OCI-LY3 (cell line): ENCODE results near the gene ARFRP1.

Experiments
- CTCF ChIP-seq: fragments of 200-600, 300-600 bp; sonication (generic); IDR thresholded peaks from 2 replicates; pipeline ENCODE4 v1.5.1; 2014; ENCODE audit warnings: antibody characterized with exemption, low read length, low read depth
- EZH2phosphoT487 ChIP-seq: fragments of 200-600 bp; shearing (Covaris generic); IDR thresholded peaks from 2 replicates; pipeline ENCODE4 v1.6.1; 2018; ENCODE audit warnings: antibody characterized with exemption, mixed run types, low read depth

- no peak for TF ChIP-seq EZH2phosphoT487
- no peak for TF ChIP-seq CTCF
Measured at GRCh38 chr20:63694584-63695423, 13.0 kb downstream of the ARFRP1 start.
